Measurements from ENCODE around the gene BRF1. TPM values are rescaled to one million over a fixed set of nuclear protein-coding genes. Genes with fewer than 3 reads are reported as not detected.

BRF1 gene
- total RNA-seq, 2 donors from 2014 or later = 31.3 to 34.5 TPM

GRCh38 chr14:105215602-105216001 lies 85.2 kb downstream of the BRF1 start:
- DNase-seq = no peak
- Mint-ChIP-seq H3K27ac (no peak overlapping the region), H3K36me3 (ENCODE audit: insufficient read depth in 2 of 2) (peaks cover 1 to 3% of the 10 kb centered on the region in 2 donors), H3K4me3 (no peak overlapping the region), H3K27me3 (ENCODE audit: low read depth) (no peaks in the 10 kb centered on the region), H3K9me3 (peaks cover 0 to 1% of the 10 kb centered on the region in 2 donors), H3K4me1 (ENCODE audit: low read depth) (peaks cover 5% of the 10 kb centered on the region)
- ATAC-seq (replicated peaks in 1 of 2) = no peak

- Mint-ChIP-seq H3K9me3 (peaks cover 0 to 1% of the 10 kb centered on the region in 2 donors), H3K27ac (no peak overlapping the region), H3K27me3 (ENCODE audit: low read depth) (no peaks in the 10 kb centered on the region), H3K36me3 (ENCODE audit: insufficient read depth in 2 of 2) (peaks cover 1 to 3% of the 10 kb centered on the region in 2 donors), H3K4me1 (ENCODE audit: low read depth) (peaks cover 5% of the 10 kb centered on the region), H3K4me3 (no peak overlapping the region)
- no peak for DNase-seq
- ATAC-seq (replicated peaks in 1 of 2) = no peak
These were observed 86.4 kb downstream of the BRF1 start for GRCh38 chr14:105214324-105214915.

GRCh38 chr14:105213361-105213760 lies 87.4 kb downstream of the BRF1 start:
- Mint-ChIP-seq H3K4me3 (no peak overlapping the region), H3K27me3 (ENCODE audit: low read depth) (no peaks in the 10 kb centered on the region), H3K27ac (no peak overlapping the region), H3K9me3 (peaks cover 0 to 1% of the 10 kb centered on the region in 2 donors), H3K4me1 (ENCODE audit: low read depth) (peaks cover 5% of the 10 kb centered on the region), H3K36me3 (ENCODE audit: insufficient read depth in 2 of 2) (peaks cover under 1 to 1% of the 10 kb centered on the region in 2 donors)
- ATAC-seq (replicated peaks in 1 of 2) (no peak), DNase-seq (no peak)

- no peak overlapping the region for H3K27ac Mint-ChIP-seq
- peaks cover 0 to 1% of the 10 kb centered on the region in 2 donors for H3K9me3 Mint-ChIP-seq
- DNase-seq (no peak), ATAC-seq (replicated peaks in 1 of 2) (no peak)
- H3K27me3 Mint-ChIP-seq (ENCODE audit: low read depth) = no peaks in the 10 kb centered on the region
- H3K36me3 Mint-ChIP-seq (ENCODE audit: insufficient read depth in 2 of 2) = peaks cover 0 to 1% of the 10 kb centered on the region in 2 donors
- H3K4me3 Mint-ChIP-seq = no peak overlapping the region
- H3K4me1 Mint-ChIP-seq (ENCODE audit: low read depth) = peaks cover 5% of the 10 kb centered on the region
These were observed 88.1 kb downstream of the BRF1 start for GRCh38 chr14:105212541-105213300.

- no peaks in the 10 kb centered on the region for H3K36me3 Mint-ChIP-seq (ENCODE audit: insufficient read depth in 2 of 2)
- H3K4me3 Mint-ChIP-seq = no peak overlapping the region
- peaks cover 5% of the 10 kb centered on the region for H3K4me1 Mint-ChIP-seq (ENCODE audit: low read depth)
- H3K27me3 Mint-ChIP-seq (ENCODE audit: low read depth) = no peaks in the 10 kb centered on the region
- no peak for ATAC-seq (replicated peaks in 1 of 2)
- no peak for DNase-seq
- H3K27ac Mint-ChIP-seq = no peak overlapping the region
- peaks cover 0 to 1% of the 10 kb centered on the region in 2 donors for H3K9me3 Mint-ChIP-seq
These were observed 89.1 kb downstream of the BRF1 start for GRCh38 chr14:105211758-105212089.

- ATAC-seq (replicated peaks in 1 of 2) = no peak
- no peak overlapping the region for H3K4me3 Mint-ChIP-seq
- H3K27ac Mint-ChIP-seq = no peak overlapping the region
- no peaks in the 10 kb centered on the region for H3K36me3 Mint-ChIP-seq (ENCODE audit: insufficient read depth in 2 of 2)
- no peaks in the 10 kb centered on the region for H3K27me3 Mint-ChIP-seq (ENCODE audit: low read depth)
- H3K9me3 Mint-ChIP-seq = peaks cover 0 to 1% of the 10 kb centered on the region in 2 donors
- H3K4me1 Mint-ChIP-seq (ENCODE audit: low read depth) = peaks cover 5% of the 10 kb centered on the region
- no peak for DNase-seq
These were observed 89.6 kb downstream of the BRF1 start for GRCh38 chr14:105211086-105211757.

GRCh38 chr14:105210266-105211025 lies 90.4 kb downstream of the BRF1 start:
- H3K27me3 Mint-ChIP-seq (ENCODE audit: low read depth) = no peaks in the 10 kb centered on the region
- no peak overlapping the region for H3K27ac Mint-ChIP-seq

GRCh38 chr14:105209646-105210045 lies 91.2 kb downstream of the BRF1 start:
- H3K9me3 Mint-ChIP-seq = no peaks in the 10 kb centered on the region
- ATAC-seq (replicated peaks in 1 of 2) = no peak
- no peak overlapping the region for H3K27ac Mint-ChIP-seq
- H3K27me3 Mint-ChIP-seq (ENCODE audit: low read depth) = no peaks in the 10 kb centered on the region
- no peaks in the 10 kb centered on the region for H3K36me3 Mint-ChIP-seq (ENCODE audit: insufficient read depth in 2 of 2)
- no peak for DNase-seq
- H3K4me3 Mint-ChIP-seq = no peak overlapping the region
- H3K4me1 Mint-ChIP-seq (ENCODE audit: low read depth) = no peaks in the 10 kb centered on the region

More at GRCh38 chr14:105210266-105211025, 90.4 kb downstream of the BRF1 start:
- Mint-ChIP-seq H3K36me3 (ENCODE audit: insufficient read depth in 2 of 2) (no peaks in the 10 kb centered on the region), H3K4me3 (no peak overlapping the region), H3K4me1 (ENCODE audit: low read depth) (peaks cover 5% of the 10 kb centered on the region), H3K9me3 (no peaks in the 10 kb centered on the region)
- ATAC-seq (replicated peaks in 1 of 2) = no peak
- DNase-seq = no peak

- no peak overlapping the region for H3K4me3 Mint-ChIP-seq
- H3K27ac Mint-ChIP-seq = no peak overlapping the region
- no peaks in the 10 kb centered on the region for H3K9me3 Mint-ChIP-seq
- ATAC-seq (replicated peaks in 1 of 2) = no peak
- no peaks in the 10 kb centered on the region for H3K4me1 Mint-ChIP-seq (ENCODE audit: low read depth)
- no peaks in the 10 kb centered on the region for H3K36me3 Mint-ChIP-seq (ENCODE audit: insufficient read depth in 2 of 2)
- H3K27me3 Mint-ChIP-seq (ENCODE audit: low read depth) = no peaks in the 10 kb centered on the region
- DNase-seq = no peak
These were observed 91.7 kb downstream of the BRF1 start for GRCh38 chr14:105209091-105209490.

GRCh38 chr14:105208738-105209075 lies 92.1 kb downstream of the BRF1 start:
- Mint-ChIP-seq H3K36me3 (ENCODE audit: insufficient read depth in 2 of 2) (no peaks in the 10 kb centered on the region), H3K4me3 (no peak overlapping the region), H3K4me1 (ENCODE audit: low read depth) (no peaks in the 10 kb centered on the region), H3K27ac (no peak overlapping the region), H3K27me3 (ENCODE audit: low read depth) (no peaks in the 10 kb centered on the region), H3K9me3 (no peaks in the 10 kb centered on the region)
- ATAC-seq (replicated peaks in 1 of 2) (no peak), DNase-seq (no peak)

- Mint-ChIP-seq H3K36me3 (ENCODE audit: insufficient read depth in 2 of 2) (no peaks in the 10 kb centered on the region), H3K9me3 (no peaks in the 10 kb centered on the region), H3K4me1 (ENCODE audit: low read depth) (no peaks in the 10 kb centered on the region), H3K4me3 (no peak overlapping the region), H3K27me3 (ENCODE audit: low read depth) (no peaks in the 10 kb centered on the region), H3K27ac (no peak overlapping the region)
- ATAC-seq (replicated peaks in 1 of 2) (no peak), DNase-seq (no peak)
These were observed 92.6 kb downstream of the BRF1 start for GRCh38 chr14:105207996-105208737.

- no peaks in the 10 kb centered on the region for H3K36me3 Mint-ChIP-seq (ENCODE audit: insufficient read depth in 2 of 2)
- H3K27me3 Mint-ChIP-seq (ENCODE audit: low read depth) = no peaks in the 10 kb centered on the region
- ATAC-seq (replicated peaks in 1 of 2) (no peak), DNase-seq (no peak)
- peaks cover 4% of the 10 kb centered on the region for H3K4me1 Mint-ChIP-seq (ENCODE audit: low read depth)
- H3K27ac Mint-ChIP-seq = no peak overlapping the region
- H3K4me3 Mint-ChIP-seq = no peak overlapping the region
- H3K9me3 Mint-ChIP-seq = no peaks in the 10 kb centered on the region
These were observed 93.3 kb downstream of the BRF1 start for GRCh38 chr14:105207460-105207901.
